NK-92 (cell line): ENCODE data around the gene NKAIN4.
"Not testable (repeated sequence)": the region's sequence is repeated elsewhere in the genome, so short reads cannot be mapped to it uniquely, and the experiment has no call there.

Source experiments
- DNase-seq: peaks from one replicate; lab custom pipeline; 2025; ENCODE audit not compliant: unreplicated experiment; lab: John Stamatoyannopoulos, UW

NKAIN4 gene

GRCh38 chr20:63238514-63239125 lies 15.6 kb downstream of the NKAIN4 start:
- no peak for DNase-seq

- no peak for DNase-seq
Observed at GRCh38 chr20:63238031-63238430, 16.2 kb downstream of the NKAIN4 start.

GRCh38 chr20:63236116-63236837 lies 18.0 kb downstream of the NKAIN4 start:
- no peak for DNase-seq

GRCh38 chr20:63235399-63235983 lies 18.8 kb downstream of the NKAIN4 start, which contains the start of gene BIRC7:
Gene BIRC7 (plus strand): TSS chr20:63235905. CDS start chr20:63236097, 192 bp downstream.
- no peak for DNase-seq

GRCh38 chr20:63234693-63235398 lies 19.4 kb downstream of the NKAIN4 start:
- DNase-seq, result no peak

- no peak for DNase-seq
Observed at GRCh38 chr20:63233924-63234323, 20.3 kb downstream of the NKAIN4 start.

- no peak for DNase-seq
Observed at GRCh38 chr20:63233061-63233344, 21.3 kb downstream of the NKAIN4 start.

- DNase-seq, result no peak
Observed at GRCh38 chr20:63232235-63233060, 21.8 kb downstream of the NKAIN4 start.

- DNase-seq, result no peak
Observed at GRCh38 chr20:63230800-63231268, 23.4 kb downstream of the NKAIN4 start.

- DNase-seq, result no peak
Observed at GRCh38 chr20:63228806-63229205, 25.5 kb downstream of the NKAIN4 start.

- no peak for DNase-seq
Observed at GRCh38 chr20:63227260-63227659, 27.0 kb downstream of the NKAIN4 start.

- no peak for DNase-seq
Observed at GRCh38 chr20:63226042-63226943, 28.0 kb downstream of the NKAIN4 start.

- DNase-seq, result no peak
Observed at GRCh38 chr20:63225082-63225454, 29.2 kb downstream of the NKAIN4 start.

- DNase-seq, result no peak
Observed at GRCh38 chr20:63224412-63225081, 29.7 kb downstream of the NKAIN4 start.

GRCh38 chr20:63223826-63224207 lies 30.4 kb downstream of the NKAIN4 start:
- DNase-seq, result no peak

GRCh38 chr20:63223121-63223825 lies 31.0 kb downstream of the NKAIN4 start:
- DNase-seq, result no peak

GRCh38 chr20:63222541-63222940 lies 31.7 kb downstream of the NKAIN4 start:
- DNase-seq, result no peak

- not testable (repeated sequence) for DNase-seq
Observed at GRCh38 chr20:63221400-63222053, 32.7 kb downstream of the NKAIN4 start.
